HG03460 (cell line): ENCODE results near the gene ONECUT2.
A peak's percentile ranks its signal among the peaks of the same experiment; 100 is the strongest.
"Not testable (repeated sequence)": the region's sequence is repeated elsewhere in the genome, so short reads cannot be mapped to it uniquely, and the experiment has no call there.

ENCODE experiments used
- ATAC-seq: cut with Tn5 transposase; IDR thresholded peaks from one replicate; pipeline ENCODE4 v1.9.1; 2021; ENCODE audit not compliant: unreplicated experiment

Gene ONECUT2

DNA sequence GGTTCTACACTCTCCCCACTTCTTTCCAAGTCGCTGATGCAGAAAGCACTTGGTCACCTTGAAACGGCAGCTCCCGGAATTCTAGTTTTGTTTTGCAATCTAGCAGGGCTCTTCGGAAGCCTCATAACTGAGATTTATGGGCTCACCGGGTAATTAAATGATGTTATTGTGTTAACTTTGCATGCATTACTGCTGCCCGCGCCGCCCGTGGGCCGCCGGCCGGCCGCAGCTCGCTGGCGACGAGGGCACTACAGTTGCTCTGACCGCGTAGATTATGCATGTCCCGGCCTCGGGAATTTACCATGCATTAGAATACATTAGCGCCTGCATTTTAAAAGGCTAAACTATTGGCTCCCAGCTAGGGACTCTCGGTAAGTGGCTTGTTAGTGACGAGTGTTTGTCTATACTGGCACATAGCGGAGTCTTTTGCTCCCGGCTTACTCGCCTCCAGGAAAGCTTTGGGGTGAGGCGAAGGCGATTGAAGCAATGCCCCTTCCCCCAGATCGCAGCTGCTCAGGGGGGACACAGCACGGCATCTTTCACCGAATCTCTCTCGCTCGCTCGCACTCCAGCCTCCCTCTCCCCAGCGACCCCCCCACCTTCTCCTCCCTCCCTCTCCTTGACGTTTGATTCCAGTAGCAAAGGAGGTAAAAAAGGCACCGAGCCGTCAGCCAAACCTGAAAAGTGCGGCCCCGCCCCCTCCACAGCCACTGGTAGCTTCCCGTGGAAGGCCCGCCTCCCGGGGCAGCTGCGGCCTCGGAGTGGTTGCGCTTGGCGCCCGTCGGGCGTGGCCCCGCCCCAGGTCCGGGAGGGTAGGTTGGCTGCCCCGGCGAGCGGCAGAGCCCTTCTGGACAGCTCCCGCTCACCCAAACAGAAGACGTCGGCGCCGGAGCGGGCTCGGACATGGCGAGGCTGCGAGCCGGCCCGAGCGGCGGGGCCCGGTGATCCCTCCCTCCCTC lies at the start of gene ONECUT2:
Gene ONECUT2, plus strand, starts transcription at position 839 of the 959 bp plus-strand sequence. CDS start 343 bp downstream, outside the sequence.
- ATAC-seq: peak; percentile 79

DNA sequence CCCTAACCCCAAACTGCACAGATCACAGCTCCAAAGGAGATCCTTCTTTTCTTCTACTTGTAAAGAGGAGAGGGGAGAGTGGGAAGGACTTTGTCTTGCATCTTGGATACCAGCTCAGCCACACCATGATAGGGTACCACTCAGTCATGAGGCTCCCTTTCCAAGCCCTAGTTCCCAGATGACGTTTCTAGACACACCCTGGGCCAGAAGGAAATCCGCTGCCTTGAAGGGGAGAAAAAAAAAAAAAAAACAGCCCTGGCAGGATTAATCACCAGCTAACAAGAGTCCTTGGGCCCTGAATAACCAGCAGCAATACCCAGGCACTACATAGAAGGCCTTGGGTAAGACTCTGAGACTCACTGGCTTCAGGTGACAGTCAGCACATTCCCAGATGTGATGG lies 45.9 kb upstream of the ONECUT2 start:
- no peak for ATAC-seq

DNA sequence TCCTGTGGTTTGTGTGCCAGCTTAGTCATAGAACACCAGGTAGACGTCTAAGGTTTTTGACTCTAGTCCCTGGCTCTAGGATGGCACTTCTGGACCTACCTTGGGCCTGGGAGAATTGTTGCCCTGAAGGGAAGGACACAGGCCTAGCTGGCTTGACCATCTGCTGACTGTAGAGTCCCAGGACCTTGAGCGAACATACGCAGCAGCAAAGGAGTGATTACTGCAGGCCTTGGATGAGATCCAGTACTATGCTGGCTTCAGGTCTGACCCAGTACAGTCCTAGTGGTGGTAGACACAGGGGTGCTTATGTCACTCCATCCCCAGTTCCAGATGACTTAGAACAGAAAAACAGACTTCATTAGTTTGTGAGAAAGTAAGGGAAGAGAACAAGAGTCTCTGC lies 45.1 kb upstream of the ONECUT2 start:
- no peak for ATAC-seq

DNA sequence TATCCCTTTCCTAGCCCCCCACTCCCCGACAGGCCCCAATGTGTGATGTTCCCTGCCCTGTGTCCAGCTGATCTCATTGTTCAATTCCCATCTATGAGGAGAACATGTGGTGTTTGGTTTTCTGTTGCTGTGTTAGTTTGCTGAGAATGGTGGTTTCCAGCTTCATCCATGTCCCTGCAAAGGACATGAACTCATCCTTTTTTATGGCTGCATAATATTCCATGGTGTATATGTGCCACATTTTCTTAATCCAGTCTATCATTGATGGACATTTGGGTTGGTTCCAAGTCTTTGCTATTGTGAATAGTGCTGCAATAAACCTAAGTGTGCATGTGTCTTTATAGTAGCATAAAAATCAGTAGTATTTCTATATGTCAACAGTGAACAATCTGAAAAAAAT lies 40.4 kb upstream of the ONECUT2 start:
- not testable (repeated sequence) for ATAC-seq

DNA sequence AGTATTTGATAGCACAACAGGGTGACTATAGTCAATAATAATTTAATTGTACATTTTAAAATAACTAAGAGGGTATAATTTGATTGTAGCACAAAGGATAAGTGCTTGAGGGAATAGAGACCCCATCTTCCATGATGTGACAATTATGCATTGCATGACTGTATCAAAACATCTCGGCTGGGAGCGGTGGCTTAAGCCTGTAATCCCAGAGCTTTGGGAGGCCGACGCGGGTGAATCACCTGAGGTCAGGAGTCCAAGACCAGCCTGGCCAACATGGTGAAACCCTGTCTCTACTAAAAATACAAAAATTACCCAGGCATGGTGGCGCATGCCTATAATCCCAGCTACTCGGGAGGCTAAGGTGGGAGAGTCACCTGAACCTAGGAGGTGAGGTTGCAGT lies 38.3 kb upstream of the ONECUT2 start:
- not testable (repeated sequence) for ATAC-seq

DNA sequence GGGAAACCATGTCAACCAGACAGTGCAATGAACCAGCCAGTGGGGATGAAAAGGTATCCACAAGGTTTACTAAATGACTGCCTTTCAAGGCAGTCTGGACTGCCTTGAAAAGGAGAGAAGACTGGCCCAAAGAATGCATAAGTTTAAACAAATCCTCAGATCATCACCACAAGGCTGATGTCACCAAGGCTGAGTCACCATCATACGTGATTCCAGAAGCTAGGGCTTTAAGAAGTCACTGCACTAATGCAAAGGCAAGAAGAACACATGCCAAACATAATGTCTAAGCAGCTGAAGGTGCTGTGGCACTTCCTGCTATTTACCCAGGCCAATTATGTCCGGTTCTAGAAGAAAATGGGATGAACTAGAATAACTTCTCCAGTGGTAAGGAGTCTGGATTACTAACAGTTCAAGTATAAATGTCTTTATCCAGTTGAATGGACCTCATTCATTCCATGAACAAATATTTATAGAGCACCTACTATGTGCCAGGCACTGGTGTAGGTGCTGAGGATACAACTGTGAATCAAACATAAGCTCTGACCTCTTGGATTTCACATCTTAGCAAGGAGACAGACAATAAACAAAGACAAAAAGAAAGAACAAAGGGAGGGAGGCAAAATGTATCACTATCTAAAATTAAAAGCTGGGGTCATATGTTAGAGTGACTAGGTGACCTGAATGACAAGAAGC lies 37.6 kb upstream of the ONECUT2 start:
- no peak for ATAC-seq

DNA sequence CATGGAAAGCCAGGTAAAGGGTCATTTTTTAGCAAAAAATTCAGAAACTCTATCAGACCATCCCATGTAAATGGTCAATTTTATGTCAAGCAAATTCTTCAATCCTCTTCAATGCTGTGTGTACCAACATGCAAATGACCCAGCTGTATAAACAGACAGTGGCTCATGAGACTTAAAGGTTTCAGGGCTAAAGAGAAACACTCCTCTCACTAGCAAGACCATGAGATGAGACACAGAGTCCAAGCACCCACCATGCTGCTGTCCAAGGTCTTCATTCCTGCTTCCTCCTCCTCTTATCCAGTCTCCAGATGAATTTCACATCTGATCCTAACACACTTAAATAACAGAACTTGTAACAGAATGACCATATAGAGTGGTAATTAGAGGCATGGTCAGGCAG lies 30.8 kb upstream of the ONECUT2 start:
- ATAC-seq: no peak

DNA sequence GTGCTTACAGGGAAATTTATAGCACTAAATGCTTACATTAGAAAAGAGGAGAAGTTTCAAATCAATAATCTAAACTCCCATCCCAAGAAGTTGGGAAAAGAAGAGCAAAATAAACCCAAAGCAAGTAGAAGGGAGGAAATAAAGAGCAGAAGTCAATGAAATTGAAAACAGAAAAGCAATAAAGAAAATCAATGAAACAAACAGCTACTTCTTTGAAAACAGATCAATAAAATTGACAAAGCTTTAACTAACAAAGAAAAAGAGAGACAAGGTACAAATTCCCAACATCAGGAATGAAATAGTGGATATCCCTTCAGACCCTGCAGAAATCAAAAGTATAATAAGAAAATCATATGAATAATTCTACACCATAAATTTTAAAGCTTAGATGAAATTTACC lies 25.5 kb upstream of the ONECUT2 start:
- no peak for ATAC-seq

DNA sequence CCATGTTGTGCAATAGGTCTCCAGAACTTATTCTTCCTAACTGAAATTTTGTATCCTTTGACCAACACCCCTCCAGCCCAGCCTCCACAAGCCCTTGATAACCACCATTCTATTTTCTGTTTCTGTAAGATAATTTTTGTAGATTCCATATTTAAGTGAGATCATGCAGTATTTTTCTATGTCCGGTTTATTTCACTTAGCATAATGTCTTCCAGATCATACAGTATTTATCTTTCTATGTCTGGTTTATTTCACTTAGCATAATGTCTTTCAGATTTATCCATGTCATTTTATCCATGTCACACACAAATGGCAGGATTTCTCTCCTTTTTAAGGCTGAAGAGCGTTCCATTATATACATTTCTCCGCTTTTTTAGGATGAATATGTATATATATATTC lies 24.4 kb upstream of the ONECUT2 start:
- ATAC-seq: no peak

DNA sequence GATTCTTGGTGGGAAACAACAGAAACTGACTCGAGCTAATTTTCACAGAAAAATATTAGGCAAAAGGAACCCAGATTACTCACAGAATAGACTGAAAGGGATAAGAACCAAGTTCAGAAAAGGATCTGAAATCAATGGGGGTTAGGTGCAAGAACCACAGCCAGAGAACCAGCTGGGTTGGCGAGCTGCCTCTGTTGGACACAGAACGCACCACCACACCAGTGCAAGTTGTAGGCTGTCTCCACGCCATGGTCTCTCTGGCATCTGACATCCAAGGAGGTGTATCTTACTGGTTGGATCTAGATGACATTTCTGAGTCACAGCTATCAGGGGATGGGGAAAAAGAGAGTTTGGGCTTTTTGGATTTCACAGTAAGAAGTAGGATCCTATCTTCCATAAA lies 18.6 kb upstream of the ONECUT2 start:
- ATAC-seq: no peak

DNA sequence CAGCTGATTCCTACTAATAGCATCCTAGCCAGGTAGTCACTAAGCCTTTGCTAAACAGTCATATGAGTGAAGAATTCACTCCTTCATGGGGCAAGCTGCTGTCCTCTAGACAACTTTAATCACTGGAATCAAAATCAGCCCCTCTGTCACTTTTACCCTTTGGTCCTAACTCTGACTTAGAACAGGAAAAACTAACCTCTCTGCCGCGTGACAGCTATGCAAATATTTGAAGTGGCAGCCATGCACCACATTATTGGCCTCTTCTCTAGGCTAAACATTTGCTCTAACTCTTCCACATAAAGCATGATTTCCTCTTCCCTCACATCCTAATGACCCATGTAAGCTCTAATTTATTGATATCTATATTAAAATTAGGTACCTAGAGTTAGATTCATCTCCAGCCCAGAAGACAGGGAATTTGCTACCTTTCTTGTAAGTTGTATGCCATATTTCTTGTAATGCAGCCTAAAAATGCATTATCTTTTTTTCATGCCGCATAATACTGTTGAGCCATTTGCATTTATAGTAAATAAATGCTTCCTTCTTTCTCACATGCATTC lies 12.8 kb upstream of the ONECUT2 start:
- no peak for ATAC-seq

DNA sequence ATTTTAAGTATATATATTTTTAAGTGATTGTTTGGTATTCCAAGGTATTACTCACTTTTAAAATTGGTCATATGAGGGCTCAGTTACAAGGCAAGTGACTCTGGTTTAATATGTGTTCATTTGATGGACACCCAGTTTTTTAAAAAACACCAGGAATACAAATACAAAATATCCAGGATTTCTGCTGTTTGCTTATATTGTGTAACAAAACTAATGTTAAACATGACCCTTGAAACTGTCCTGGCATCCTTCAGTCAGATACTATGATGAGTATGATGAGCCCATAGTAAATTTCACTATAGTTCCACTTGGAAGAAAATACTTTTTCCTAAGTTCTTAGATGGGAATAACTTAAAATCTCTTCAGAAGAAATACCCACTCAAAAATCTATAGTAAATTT lies 11.4 kb upstream of the ONECUT2 start:
- no peak for ATAC-seq

DNA sequence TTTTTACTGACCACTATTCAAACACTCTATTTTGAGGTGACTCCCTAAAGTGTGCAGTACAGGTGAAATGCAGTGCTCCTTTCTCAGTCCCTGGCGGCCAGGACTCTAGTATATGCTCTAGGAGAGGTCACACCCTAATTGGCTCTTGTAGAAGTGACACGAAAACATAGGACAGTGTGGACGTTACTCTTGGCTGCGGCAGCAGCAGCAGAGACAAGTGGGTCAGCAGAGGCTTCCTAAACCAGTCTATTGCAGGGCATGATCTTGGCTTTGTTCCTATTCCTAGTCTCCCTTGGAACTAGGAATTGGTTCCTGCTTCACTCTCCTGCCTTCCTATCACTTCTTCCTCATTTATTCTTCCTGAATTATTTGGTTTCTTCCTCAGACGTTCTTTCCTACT lies 10.1 kb upstream of the ONECUT2 start:
- no peak for ATAC-seq

DNA sequence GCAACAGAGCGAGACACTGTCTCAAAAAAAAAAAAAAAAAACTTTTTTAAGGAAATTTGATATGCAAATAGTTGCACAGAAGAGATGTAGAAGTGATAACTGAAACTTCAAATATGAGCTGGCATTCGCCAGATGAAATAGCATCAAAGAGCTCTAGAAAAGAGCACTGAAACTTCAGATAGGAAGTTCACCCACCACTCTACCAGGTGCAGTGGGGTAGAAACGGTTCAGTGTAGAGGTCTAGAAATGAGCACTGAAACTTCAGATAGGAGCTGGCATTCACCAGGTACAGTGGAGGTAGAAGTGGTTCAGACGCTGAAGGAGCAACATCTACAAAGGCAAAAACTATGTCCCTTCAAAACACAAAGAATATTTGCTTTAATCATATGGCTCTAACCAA lies 9.0 kb upstream of the ONECUT2 start:
- ATAC-seq: no peak

DNA sequence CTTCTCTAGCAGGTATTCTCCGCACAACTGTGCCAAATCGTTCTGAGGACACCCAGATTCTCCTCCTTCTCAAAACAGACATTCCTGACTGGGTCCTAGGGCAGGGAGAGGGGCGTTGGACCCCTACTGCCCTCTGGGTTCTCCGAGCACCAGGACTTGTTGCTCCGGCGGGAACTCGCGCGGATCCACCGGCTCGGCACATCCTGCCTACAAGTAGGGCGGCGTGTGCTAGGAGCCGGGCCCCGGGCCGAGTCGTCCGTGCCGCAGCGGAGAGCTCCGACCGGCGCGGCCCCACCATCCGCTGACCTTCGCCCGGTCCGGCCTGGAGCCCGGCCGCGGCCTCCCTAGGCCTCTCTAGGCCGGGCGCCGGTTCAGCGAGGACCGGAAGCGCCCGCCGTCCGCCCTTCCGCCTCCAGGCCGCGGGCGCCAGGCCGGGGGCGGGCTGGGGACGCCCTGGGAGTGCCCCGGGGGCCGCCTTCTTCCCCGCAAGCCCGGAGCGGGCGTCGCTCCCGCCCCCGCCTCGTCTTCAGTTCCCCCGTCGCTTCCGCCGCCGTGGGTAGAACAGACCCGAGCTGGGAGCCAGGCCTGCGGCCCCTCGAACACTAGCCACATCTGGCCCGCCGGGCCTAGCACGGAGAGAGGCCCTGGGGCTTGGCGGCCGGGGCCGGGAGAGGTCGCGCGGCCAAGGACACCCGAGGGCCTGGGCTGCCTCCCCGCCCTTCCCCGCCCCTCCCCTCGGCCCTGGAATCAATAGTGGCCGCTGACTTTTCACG lies 7.6 kb upstream of the ONECUT2 start:
- no peak for ATAC-seq

DNA sequence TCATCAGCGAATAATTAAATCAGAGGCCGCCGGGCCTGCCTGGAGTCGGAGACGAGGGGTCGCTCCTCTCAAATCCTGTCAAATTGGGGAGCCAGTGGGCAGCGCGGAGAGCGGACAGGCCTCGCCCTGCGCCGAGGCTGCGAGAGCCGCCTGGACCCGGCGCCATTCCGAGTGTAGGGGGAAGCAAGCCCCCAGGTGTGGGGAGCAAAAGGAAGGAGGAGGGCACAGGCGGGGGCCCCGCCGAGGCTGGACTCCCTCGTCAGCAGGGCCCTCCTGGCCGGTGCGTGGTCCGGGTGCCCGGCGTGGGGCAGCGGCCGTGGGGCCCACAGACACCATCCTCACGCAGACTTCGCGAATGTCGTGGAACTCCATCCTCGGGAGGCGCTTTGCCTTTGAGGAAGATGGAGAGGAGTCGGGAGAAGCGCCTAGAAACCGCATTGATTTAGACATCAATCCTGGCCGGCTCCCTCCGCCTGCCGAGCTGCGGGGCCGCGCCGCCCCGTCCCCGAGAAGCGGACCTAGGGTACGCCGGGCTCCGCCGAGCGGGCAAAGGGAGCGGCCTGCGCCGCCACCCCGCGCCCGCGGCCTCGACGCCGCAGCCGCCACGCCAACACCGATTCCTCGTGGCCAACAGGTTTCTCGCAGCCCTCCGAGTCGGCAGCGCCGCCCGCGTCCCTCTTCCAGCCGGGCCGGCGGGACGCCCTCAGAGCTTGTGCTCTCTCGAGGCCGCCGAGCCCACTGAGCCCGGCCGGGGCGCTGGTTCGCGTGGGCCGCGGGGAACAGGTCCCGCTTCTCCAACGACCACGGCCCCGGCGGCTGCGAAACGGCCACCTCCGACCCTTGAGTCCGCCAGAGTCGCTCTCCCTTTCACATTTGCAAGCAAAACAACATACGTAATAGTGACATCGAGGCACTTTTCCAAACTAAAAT lies 6.7 kb upstream of the ONECUT2 start:
- no peak for ATAC-seq

DNA sequence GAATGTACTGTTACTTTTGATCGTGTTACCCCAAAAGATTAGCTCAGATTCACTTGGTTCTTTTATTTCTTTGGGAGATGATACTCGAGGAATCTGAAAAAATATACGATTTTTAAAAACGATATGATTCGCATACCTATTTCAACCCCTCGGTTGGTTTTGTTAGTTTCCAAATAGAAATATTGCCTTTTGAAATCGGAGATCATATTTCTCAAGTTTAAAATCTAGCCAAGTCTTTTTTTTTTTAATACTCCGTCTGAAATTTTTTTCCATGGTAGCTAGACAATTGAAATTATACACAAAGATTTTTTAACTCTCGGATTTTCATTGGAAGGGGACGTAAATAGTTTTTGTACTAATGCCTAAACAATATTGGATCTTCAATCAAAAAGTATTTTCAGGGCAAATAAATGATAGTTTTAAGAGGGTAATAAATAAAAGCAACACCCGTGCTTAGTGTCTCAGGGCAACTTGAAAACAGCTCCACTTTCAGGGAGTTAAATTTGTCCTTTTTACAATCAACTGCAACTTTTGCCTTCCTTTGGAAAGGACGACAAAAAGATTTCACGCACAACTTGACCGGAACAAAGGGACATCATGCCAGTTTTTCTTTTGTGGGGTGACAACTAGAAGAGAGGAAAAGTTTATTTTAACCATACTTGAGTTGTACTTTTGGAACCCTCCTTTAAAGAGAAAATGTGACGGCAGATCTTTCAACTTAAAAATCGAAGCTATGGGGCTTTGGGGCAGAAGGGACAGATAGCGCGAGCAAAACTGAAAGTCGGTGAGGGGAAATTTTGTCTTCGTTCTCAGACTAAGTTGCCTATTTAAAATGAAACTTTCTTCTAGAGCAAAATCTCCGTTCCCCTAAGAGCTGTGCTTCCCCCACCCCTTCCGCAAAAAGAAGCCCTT lies 5.8 kb upstream of the ONECUT2 start:
- ATAC-seq: no peak

DNA sequence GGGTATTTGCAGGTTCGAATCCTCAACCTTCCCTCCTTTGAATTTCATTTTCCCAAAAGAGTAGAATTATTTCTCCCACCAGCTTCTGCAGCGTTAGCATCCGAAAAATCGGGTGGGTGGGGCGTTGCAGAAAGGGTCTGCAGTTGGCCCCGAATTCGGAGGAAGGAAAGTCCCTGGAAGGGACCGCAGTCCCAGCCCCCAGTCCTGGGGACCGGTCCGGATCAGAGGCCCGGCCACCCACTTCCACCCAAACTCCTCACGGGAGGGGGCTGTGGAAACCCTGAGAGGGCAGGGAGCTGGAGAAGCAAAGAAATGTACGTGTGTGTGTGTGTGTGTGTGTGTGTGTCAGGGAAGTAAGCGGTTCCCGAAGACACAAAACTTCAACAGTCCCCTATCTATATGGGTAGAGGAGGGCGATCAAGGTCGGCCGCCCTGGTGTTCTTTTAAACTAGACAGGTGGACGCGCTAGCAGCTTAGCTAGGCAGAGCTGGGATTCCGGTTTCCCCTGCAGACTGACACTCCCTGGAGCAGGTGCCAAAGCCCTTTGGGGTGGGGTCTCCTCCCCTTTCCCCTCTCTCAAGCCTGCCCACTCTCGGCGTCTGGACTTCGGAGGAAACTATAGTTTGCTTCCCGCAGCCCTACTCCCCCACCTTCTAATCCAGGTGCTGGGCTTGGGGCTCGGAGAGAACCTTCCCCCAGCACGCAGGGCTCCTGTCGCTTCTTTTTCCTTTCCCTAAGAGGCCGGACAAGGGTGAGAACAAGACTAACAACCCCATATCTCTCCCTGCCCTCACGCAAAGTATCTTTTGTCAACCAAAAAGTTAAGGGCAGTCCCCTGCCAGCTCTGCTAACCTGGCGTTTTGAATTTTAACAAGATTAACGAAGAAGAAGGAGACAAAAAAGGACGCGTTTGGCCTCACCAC lies 4.8 kb upstream of the ONECUT2 start:
- no peak for ATAC-seq
